GM18517 (cell line): Measurements from ENCODE around the gene D2HGDH.
"Not testable (repeated sequence)": the region's sequence is repeated elsewhere in the genome, so short reads cannot be mapped to it uniquely, and the experiment has no call there.

Experiments
- ATAC-seq: cut with Tn5 transposase; IDR thresholded peaks from one replicate; pipeline ENCODE4 v1.9.1; 2021; ENCODE audit warnings: mild to moderate bottlenecking, moderate library complexity; ENCODE audit not compliant: unreplicated experiment

Gene D2HGDH

GRCh38 chr2:241748468-241749256 lies 14.2 kb downstream of the D2HGDH start:
- ATAC-seq, result no peak

- ATAC-seq, result no peak
Observed at GRCh38 chr2:241750076-241750840, 15.8 kb downstream of the D2HGDH start.

GRCh38 chr2:241751152-241751551 lies 16.7 kb downstream of the D2HGDH start:
- no peak for ATAC-seq

GRCh38 chr2:241751776-241752175 lies 17.3 kb downstream of the D2HGDH start:
- ATAC-seq, result no peak

GRCh38 chr2:241752253-241752652 lies 17.8 kb downstream of the D2HGDH start:
- no peak for ATAC-seq

- ATAC-seq, result no peak
Observed at GRCh38 chr2:241752689-241753276, 18.4 kb downstream of the D2HGDH start.

GRCh38 chr2:241753493-241753892 lies 19.1 kb downstream of the D2HGDH start:
- ATAC-seq, result no peak

GRCh38 chr2:241754042-241754441 lies 19.6 kb downstream of the D2HGDH start:
- no peak for ATAC-seq

- no peak for ATAC-seq
Observed at GRCh38 chr2:241755166-241755565, 20.7 kb downstream of the D2HGDH start.

GRCh38 chr2:241755777-241756176 lies 21.3 kb downstream of the D2HGDH start:
- ATAC-seq, result no peak

- ATAC-seq, result no peak
Observed at GRCh38 chr2:241759067-241759807, 24.8 kb downstream of the D2HGDH start.

- not testable (repeated sequence) for ATAC-seq
Observed at GRCh38 chr2:241759893-241760292, 25.5 kb downstream of the D2HGDH start.

- ATAC-seq, result no peak
Observed at GRCh38 chr2:241760301-241760771, 25.9 kb downstream of the D2HGDH start.

GRCh38 chr2:241762321-241762932 lies 28.0 kb downstream of the D2HGDH start:
- no peak for ATAC-seq

GRCh38 chr2:241762933-241763369 lies 28.5 kb downstream of the D2HGDH start:
- no peak for ATAC-seq

GRCh38 chr2:241763551-241764274 lies 29.3 kb downstream of the D2HGDH start:
- no peak for ATAC-seq

- ATAC-seq, result no peak
Observed at GRCh38 chr2:241764275-241765241, 30.1 kb downstream of the D2HGDH start.

GRCh38 chr2:241767464-241768250 lies 33.2 kb downstream of the D2HGDH start:
- ATAC-seq, result no peak
